WTC11 (cell line): ENCODE measurements around the gene UBB. TPM values are rescaled to one million over a fixed set of nuclear protein-coding genes. Genes with fewer than 3 reads are reported as not detected.
A peak's percentile ranks its signal among the peaks of the same experiment; 100 is the strongest.
"Not testable (repeated sequence)": the region's sequence is repeated elsewhere in the genome, so short reads cannot be mapped to it uniquely, and the experiment has no call there.

Experiments used
- ATAC-seq: fragments of 200-7000 bp; cut with Tn5 transposase; 2 replicates; pipeline ENCODE4 v1.10.0; 2021; ENCODE audit warnings: mild to moderate bottlenecking, moderate library complexity
- CTCF ChIA-PET: fragments of 300-600 bp; sonication (Branson Sonifier 250); formaldehyde crosslinking; loops from one replicate; lab custom pipeline; 2021; ENCODE audit warnings: antibody characterized with exemption; lab: Charles Lee
- POLR2A ChIA-PET: fragments of 350-600 bp; sonication (Branson Sonifier 250); formaldehyde crosslinking; loops from one replicate; lab custom pipeline; 2021; ENCODE audit warnings: antibody characterized with exemption; lab: Charles Lee
- DNase-seq: peaks from one replicate; pipeline ENCODE4 v3.0.0; 2021; ENCODE audit warnings: low spot score
- H3K27ac Mint-ChIP-seq: 2 replicates; pipeline ENCODE4 v1.8.0; 2021; ENCODE audit warnings: mixed read lengths
- H3K27me3 Mint-ChIP-seq: 2 replicates; pipeline ENCODE4 v1.8.0; 2021; ENCODE audit warnings: low read depth, mild to moderate bottlenecking, moderate library complexity, mixed read lengths
- H3K36me3 Mint-ChIP-seq: 2 replicates; pipeline ENCODE4 v1.8.0; 2021; ENCODE audit warnings: mixed read lengths
- H3K4me1 Mint-ChIP-seq: 2 replicates; pipeline ENCODE4 v1.8.0; 2022; ENCODE audit warnings: mixed read lengths
- H3K4me3 Mint-ChIP-seq: 2 replicates; pipeline ENCODE4 v1.8.0; 2021; ENCODE audit warnings: mild to moderate bottlenecking, moderate library complexity, mixed read lengths
- H3K9me3 Mint-ChIP-seq: 2 replicates; pipeline ENCODE4 v1.8.0; 2021; ENCODE audit warnings: mixed read lengths
- NR3C1 ChIP-seq: sonication (generic); formaldehyde crosslinking; conservative IDR thresholded peaks from 2 replicates; pipeline ENCODE4 v1.8.1; 2023; ENCODE audit warnings: low read depth, mild to moderate bottlenecking, missing genetic modification reagents
- total RNA-seq: library from RNA; stranded (reverse); gene quantifications from 3 replicates; pipeline ENCODE4 v1.2.3, GENCODE V29; 2021
- TF ChIP-seq, protein P1 (sequence below): sonication (generic); formaldehyde crosslinking; IDR thresholded peaks from 2 replicates; pipeline ENCODE4 v1.8.1; 2023; ENCODE audit warnings: mild to moderate bottlenecking, missing genetic modification reagents, moderate library complexity
- TF ChIP-seq, protein P2 (sequence below): sonication (generic); formaldehyde crosslinking; IDR thresholded peaks from 2 replicates; pipeline ENCODE4 v1.8.0; 2022; ENCODE audit warnings: mild to moderate bottlenecking, missing genetic modification reagents
- TF ChIP-seq, protein P3 (sequence below): fragments of 250-450 bp; sonication (Bioruptor Pico); IDR thresholded peaks from 2 replicates; pipeline ENCODE4 v1.8.0; 2021; ENCODE audit warnings: mild to moderate bottlenecking
- TF ChIP-seq, protein P4 (sequence below): sonication (generic); formaldehyde crosslinking; IDR thresholded peaks from 2 replicates; pipeline ENCODE4 v1.8.0; 2023; ENCODE audit warnings: missing genetic modification reagents, mild to moderate bottlenecking, borderline replicate concordance
- TF ChIP-seq, protein P5 (sequence below): sonication (generic); formaldehyde crosslinking; conservative IDR thresholded peaks from 2 replicates; pipeline ENCODE4 v1.8.1; 2023; ENCODE audit warnings: mild to moderate bottlenecking, low read depth, missing genetic modification reagents, moderate library complexity
- TF ChIP-seq, protein P6 (sequence below): sonication (generic); formaldehyde crosslinking; IDR thresholded peaks from 2 replicates; pipeline ENCODE4 v1.8.0; 2023; ENCODE audit warnings: mild to moderate bottlenecking, missing genetic modification reagents
- TF ChIP-seq, protein P7 (sequence below): sonication (generic); formaldehyde crosslinking; IDR thresholded peaks from 2 replicates; pipeline ENCODE4 v1.8.1; 2023; ENCODE audit warnings: mild to moderate bottlenecking, missing genetic modification reagents, borderline replicate concordance

UBB gene
- total RNA-seq, 1 experiment from 2014 or later: 1,216 TPM

DNA sequence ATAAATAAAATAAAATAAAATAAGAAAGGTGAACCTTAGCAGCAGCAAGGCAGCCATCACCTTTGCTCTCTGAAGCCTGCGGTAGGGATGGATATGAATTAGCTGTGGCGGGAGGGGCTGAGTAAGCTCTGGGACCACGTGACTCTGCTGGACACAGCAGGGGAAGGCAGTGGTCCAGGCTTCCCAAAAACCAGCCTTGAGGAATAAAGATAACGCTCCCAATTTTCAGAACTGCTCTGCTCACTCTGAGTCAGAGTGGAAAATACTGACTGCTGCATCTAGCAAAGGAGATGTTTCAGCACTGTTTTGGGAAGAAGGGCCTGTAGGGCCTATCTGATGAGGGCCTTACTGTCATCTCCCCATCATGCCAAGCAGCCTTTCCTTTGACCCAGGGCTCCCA is 15.0 kb downstream of the UBB start:
- H3K27me3 Mint-ChIP-seq, H3K27ac Mint-ChIP-seq, POLR2A ChIA-PET, H3K36me3 Mint-ChIP-seq, DNase-seq, H3K9me3 Mint-ChIP-seq, H3K4me3 Mint-ChIP-seq: not testable (repeated sequence)
- ATAC-seq: 0 out of 2 replicates have a peak, but pooled peaks have one; percentile 31
- CTCF ChIA-PET: interaction anchor here (1.0 to 2.3 kb wide), 3 partner anchors 11 to 32 kb away, joined by 3 to 5 read pairs (median 5); partner anchors contain the start of gene TRPV2
- peaks cover 20% of the 10 kb centered on the region for H3K4me1 Mint-ChIP-seq
- TF ChIP-seq, protein P1, sequence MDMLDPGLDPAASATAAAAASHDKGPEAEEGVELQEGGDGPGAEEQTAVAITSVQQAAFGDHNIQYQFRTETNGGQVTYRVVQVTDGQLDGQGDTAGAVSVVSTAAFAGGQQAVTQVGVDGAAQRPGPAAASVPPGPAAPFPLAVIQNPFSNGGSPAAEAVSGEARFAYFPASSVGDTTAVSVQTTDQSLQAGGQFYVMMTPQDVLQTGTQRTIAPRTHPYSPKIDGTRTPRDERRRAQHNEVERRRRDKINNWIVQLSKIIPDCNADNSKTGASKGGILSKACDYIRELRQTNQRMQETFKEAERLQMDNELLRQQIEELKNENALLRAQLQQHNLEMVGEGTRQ (CRISPR knock-in tag): peak; percentile 74
- TF ChIP-seq, protein P2, sequence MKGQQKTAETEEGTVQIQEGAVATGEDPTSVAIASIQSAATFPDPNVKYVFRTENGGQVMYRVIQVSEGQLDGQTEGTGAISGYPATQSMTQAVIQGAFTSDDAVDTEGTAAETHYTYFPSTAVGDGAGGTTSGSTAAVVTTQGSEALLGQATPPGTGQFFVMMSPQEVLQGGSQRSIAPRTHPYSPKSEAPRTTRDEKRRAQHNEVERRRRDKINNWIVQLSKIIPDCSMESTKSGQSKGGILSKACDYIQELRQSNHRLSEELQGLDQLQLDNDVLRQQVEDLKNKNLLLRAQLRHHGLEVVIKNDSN (CRISPR knock-in tag): peak; percentile 54; the same call in 1 of the 2 replicates

DNA sequence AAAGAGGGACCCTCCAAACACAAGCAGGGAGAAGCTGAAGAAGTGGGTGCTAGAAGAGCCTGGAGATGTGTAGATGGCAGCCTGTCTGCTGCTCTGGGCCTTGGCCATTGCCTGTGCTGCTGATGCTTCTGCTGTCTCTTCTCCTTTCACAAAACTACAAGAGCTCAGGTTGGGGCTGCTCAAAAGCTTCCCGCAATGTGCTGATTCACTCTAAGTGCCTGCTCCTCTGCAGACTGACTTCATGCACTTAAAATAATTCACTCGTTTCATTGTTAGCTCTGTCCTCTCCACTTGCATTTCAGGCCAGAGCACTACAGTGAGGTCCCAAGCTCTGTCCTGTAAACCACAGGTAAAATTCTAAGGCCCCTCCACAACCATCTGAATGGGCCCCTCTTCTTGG is 15.8 kb downstream of the UBB start:
- H3K9me3 Mint-ChIP-seq, ATAC-seq, H3K27me3 Mint-ChIP-seq, DNase-seq, H3K4me3 Mint-ChIP-seq, POLR2A ChIA-PET, H3K36me3 Mint-ChIP-seq: not testable (repeated sequence)
- CTCF ChIA-PET: interaction anchor here (1.1 to 2.3 kb wide), 2 partner anchors 10 to 33 kb away, joined by 3 to 5 read pairs; no protein-coding TSS in a partner anchor
- peak overlapping the region; percentile 8; the same call in 1 of the 2 replicates for H3K27ac Mint-ChIP-seq
- H3K4me1 Mint-ChIP-seq: peaks cover 20% of the 10 kb centered on the region

DNA sequence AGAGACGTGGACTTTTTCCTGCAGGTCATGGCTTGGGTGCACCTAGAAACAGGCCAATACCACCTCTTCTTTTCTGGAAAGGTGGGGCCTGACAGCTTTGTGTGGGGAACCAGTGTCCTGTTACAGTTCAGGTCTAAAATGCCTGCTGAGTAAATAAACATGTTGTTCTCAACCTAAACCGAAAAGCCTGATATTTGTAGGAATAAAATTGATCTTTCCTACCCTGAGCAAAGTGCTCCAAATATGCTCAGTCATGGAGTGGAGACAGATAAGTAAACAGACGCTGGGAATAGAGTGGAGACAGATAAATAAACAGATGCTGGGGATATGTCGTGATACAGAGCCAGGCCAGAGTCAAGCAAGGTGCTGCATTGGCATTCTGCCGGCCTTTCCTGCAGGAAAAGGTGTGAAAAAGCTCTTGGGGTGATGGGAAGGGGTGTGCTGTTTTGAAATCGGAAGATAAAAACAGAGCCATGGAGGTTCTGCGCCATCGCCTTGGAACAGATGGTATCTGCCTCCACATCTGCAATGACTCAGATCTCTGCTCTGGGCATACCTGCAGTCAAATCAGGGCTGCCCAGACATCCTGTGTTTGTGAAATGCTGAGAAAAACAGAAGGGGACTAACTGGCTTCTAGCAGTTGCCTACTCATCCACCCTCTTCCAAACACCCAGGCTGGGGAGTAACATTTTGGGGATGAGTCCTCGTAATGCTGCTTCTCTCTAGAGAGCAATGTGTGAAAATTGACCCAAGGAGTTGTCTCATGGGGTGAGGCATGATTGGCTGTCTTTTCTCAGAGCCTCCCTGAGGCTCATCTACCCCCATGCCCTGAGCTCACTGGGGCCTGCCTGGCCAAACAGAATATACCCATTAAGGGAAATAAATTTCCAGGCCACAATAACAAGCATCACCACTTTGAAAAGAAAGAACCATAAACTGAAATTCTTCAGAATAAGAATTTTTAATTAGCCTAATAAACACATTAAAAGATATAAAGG is 17.7 kb downstream of the UBB start:
- ChIA-PET POLR2A (no interaction called here), CTCF (interaction anchor here (1.0 kb wide), 1 partner anchor 35 kb away, joined by 3 read pairs; no protein-coding TSS in a partner anchor)
- no peaks in the 10 kb centered on the region; the same call in 1 of the 2 replicates for H3K27me3 Mint-ChIP-seq
- no peak for DNase-seq
- H3K27ac Mint-ChIP-seq: peak overlapping the region; percentile 73
- H3K4me1 Mint-ChIP-seq: peaks cover 20% of the 10 kb centered on the region
- no peaks in the 10 kb centered on the region for H3K36me3 Mint-ChIP-seq
- ATAC-seq: peak; percentile 76
- no peaks in the 10 kb centered on the region for H3K9me3 Mint-ChIP-seq
- H3K4me3 Mint-ChIP-seq: no peak overlapping the region
- TF ChIP-seq, protein P3, sequence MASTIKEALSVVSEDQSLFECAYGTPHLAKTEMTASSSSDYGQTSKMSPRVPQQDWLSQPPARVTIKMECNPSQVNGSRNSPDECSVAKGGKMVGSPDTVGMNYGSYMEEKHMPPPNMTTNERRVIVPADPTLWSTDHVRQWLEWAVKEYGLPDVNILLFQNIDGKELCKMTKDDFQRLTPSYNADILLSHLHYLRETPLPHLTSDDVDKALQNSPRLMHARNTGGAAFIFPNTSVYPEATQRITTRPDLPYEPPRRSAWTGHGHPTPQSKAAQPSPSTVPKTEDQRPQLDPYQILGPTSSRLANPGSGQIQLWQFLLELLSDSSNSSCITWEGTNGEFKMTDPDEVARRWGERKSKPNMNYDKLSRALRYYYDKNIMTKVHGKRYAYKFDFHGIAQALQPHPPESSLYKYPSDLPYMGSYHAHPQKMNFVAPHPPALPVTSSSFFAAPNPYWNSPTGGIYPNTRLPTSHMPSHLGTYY (CRISPR knock-in tag): no peak
- TF ChIP-seq NR3C1: no peak
- TF ChIP-seq, protein P4, sequence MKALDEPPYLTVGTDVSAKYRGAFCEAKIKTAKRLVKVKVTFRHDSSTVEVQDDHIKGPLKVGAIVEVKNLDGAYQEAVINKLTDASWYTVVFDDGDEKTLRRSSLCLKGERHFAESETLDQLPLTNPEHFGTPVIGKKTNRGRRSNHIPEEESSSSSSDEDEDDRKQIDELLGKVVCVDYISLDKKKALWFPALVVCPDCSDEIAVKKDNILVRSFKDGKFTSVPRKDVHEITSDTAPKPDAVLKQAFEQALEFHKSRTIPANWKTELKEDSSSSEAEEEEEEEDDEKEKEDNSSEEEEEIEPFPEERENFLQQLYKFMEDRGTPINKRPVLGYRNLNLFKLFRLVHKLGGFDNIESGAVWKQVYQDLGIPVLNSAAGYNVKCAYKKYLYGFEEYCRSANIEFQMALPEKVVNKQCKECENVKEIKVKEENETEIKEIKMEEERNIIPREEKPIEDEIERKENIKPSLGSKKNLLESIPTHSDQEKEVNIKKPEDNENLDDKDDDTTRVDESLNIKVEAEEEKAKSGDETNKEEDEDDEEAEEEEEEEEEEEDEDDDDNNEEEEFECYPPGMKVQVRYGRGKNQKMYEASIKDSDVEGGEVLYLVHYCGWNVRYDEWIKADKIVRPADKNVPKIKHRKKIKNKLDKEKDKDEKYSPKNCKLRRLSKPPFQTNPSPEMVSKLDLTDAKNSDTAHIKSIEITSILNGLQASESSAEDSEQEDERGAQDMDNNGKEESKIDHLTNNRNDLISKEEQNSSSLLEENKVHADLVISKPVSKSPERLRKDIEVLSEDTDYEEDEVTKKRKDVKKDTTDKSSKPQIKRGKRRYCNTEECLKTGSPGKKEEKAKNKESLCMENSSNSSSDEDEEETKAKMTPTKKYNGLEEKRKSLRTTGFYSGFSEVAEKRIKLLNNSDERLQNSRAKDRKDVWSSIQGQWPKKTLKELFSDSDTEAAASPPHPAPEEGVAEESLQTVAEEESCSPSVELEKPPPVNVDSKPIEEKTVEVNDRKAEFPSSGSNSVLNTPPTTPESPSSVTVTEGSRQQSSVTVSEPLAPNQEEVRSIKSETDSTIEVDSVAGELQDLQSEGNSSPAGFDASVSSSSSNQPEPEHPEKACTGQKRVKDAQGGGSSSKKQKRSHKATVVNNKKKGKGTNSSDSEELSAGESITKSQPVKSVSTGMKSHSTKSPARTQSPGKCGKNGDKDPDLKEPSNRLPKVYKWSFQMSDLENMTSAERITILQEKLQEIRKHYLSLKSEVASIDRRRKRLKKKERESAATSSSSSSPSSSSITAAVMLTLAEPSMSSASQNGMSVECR (CRISPR knock-in tag): no peak
- TF ChIP-seq, protein P5, sequence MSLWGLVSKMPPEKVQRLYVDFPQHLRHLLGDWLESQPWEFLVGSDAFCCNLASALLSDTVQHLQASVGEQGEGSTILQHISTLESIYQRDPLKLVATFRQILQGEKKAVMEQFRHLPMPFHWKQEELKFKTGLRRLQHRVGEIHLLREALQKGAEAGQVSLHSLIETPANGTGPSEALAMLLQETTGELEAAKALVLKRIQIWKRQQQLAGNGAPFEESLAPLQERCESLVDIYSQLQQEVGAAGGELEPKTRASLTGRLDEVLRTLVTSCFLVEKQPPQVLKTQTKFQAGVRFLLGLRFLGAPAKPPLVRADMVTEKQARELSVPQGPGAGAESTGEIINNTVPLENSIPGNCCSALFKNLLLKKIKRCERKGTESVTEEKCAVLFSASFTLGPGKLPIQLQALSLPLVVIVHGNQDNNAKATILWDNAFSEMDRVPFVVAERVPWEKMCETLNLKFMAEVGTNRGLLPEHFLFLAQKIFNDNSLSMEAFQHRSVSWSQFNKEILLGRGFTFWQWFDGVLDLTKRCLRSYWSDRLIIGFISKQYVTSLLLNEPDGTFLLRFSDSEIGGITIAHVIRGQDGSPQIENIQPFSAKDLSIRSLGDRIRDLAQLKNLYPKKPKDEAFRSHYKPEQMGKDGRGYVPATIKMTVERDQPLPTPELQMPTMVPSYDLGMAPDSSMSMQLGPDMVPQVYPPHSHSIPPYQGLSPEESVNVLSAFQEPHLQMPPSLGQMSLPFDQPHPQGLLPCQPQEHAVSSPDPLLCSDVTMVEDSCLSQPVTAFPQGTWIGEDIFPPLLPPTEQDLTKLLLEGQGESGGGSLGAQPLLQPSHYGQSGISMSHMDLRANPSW (CRISPR knock-in tag): no peak
- TF ChIP-seq, protein P6, sequence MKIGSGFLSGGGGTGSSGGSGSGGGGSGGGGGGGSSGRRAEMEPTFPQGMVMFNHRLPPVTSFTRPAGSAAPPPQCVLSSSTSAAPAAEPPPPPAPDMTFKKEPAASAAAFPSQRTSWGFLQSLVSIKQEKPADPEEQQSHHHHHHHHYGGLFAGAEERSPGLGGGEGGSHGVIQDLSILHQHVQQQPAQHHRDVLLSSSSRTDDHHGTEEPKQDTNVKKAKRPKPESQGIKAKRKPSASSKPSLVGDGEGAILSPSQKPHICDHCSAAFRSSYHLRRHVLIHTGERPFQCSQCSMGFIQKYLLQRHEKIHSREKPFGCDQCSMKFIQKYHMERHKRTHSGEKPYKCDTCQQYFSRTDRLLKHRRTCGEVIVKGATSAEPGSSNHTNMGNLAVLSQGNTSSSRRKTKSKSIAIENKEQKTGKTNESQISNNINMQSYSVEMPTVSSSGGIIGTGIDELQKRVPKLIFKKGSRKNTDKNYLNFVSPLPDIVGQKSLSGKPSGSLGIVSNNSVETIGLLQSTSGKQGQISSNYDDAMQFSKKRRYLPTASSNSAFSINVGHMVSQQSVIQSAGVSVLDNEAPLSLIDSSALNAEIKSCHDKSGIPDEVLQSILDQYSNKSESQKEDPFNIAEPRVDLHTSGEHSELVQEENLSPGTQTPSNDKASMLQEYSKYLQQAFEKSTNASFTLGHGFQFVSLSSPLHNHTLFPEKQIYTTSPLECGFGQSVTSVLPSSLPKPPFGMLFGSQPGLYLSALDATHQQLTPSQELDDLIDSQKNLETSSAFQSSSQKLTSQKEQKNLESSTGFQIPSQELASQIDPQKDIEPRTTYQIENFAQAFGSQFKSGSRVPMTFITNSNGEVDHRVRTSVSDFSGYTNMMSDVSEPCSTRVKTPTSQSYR: no peak
- TF ChIP-seq, protein P7, sequence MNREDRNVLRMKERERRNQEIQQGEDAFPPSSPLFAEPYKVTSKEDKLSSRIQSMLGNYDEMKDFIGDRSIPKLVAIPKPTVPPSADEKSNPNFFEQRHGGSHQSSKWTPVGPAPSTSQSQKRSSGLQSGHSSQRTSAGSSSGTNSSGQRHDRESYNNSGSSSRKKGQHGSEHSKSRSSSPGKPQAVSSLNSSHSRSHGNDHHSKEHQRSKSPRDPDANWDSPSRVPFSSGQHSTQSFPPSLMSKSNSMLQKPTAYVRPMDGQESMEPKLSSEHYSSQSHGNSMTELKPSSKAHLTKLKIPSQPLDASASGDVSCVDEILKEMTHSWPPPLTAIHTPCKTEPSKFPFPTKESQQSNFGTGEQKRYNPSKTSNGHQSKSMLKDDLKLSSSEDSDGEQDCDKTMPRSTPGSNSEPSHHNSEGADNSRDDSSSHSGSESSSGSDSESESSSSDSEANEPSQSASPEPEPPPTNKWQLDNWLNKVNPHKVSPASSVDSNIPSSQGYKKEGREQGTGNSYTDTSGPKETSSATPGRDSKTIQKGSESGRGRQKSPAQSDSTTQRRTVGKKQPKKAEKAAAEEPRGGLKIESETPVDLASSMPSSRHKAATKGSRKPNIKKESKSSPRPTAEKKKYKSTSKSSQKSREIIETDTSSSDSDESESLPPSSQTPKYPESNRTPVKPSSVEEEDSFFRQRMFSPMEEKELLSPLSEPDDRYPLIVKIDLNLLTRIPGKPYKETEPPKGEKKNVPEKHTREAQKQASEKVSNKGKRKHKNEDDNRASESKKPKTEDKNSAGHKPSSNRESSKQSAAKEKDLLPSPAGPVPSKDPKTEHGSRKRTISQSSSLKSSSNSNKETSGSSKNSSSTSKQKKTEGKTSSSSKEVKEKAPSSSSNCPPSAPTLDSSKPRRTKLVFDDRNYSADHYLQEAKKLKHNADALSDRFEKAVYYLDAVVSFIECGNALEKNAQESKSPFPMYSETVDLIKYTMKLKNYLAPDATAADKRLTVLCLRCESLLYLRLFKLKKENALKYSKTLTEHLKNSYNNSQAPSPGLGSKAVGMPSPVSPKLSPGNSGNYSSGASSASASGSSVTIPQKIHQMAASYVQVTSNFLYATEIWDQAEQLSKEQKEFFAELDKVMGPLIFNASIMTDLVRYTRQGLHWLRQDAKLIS (CRISPR knock-in tag): no peak
